CD4-positive, alpha-beta T cell (primary cell): ENCODE measurements around the gene TTLL8. TPM values are rescaled to one million over a fixed set of nuclear protein-coding genes. Genes with fewer than 3 reads are reported as not detected.
A peak's percentile ranks its signal among the peaks of the same experiment; 100 is the strongest.

ENCODE experiments used
- ATAC-seq: fragments of 200-7000 bp; cut with Tn5 transposase; one replicate; pipeline ENCODE4 v1.10.0; 2022; ENCODE audit warnings: mild to moderate bottlenecking; ENCODE audit not compliant: poor library complexity
- CTCF ChIA-PET: fragments of 350-600 bp; sonication (Branson Sonifier 250); formaldehyde crosslinking; loops from one replicate; lab custom pipeline; 2021; ENCODE audit warnings: antibody characterized with exemption, inconsistent platforms; lab: Charles Lee
- POLR2A ChIA-PET: fragments of 350-600 bp; sonication (Branson Sonifier 250); formaldehyde crosslinking; loops from one replicate; lab custom pipeline; 2021; ENCODE audit warnings: antibody characterized with exemption, inconsistent platforms; lab: Charles Lee
- DNase-seq, 14 experiments: peaks; one replicate each; pipeline ENCODE4 v3.0.0-alpha.2; 2013 to 2020; ENCODE audit warnings: mixed read lengths in 2 of 14
- H3K27ac ChIP-seq, 2 donors: one replicate each; pipeline versions ENCODE4 v1.5.1 to v1.7.0; 2013; ENCODE audit warnings: low read length in 2 of 2, low read depth in 1 of 2, mild to moderate bottlenecking in 1 of 2
- H3K27me3 ChIP-seq, 2 experiments: 1 replicate in 1 of 2; 2 replicates in 1 of 2; pipeline versions ENCODE4 v1.6.1 to v1.7.0; 2013; ENCODE audit warnings: low read length in 2 of 2, control low read depth in 1 of 2, mild to moderate bottlenecking in 1 of 2, moderate library complexity in 1 of 2; ENCODE audit not compliant: insufficient read depth in 2 of 2, control insufficient read depth in 1 of 2
- H3K36me3 ChIP-seq: one replicate; pipeline ENCODE4 v1.6.1; 2013; ENCODE audit warnings: low read length, control low read depth; ENCODE audit not compliant: insufficient read depth
- H3K4me1 ChIP-seq: one replicate; pipeline ENCODE4 v1.6.1; 2013; ENCODE audit warnings: low read length, control low read depth; ENCODE audit not compliant: insufficient read depth
- H3K4me3 ChIP-seq: one replicate; pipeline ENCODE4 v1.5.1; 2013; ENCODE audit warnings: mild to moderate bottlenecking, low read length, moderate library complexity
- H3K9me3 ChIP-seq, 2 experiments: 1 replicate in 1 of 2; 2 replicates in 1 of 2; pipeline versions ENCODE4 v1.6.1 to v1.7.0; 2013; ENCODE audit warnings: low read length in 2 of 2, mild to moderate bottlenecking in 2 of 2, control low read depth in 1 of 2, moderate library complexity in 1 of 2; ENCODE audit not compliant: control insufficient read depth in 1 of 2, insufficient read depth in 1 of 2
- H3K27ac Mint-ChIP-seq: one replicate; pipeline ENCODE4 v1.8.0; 2020; ENCODE audit warnings: mixed read lengths
- H3K27me3 Mint-ChIP-seq: one replicate; pipeline ENCODE4 v1.8.0; 2021; ENCODE audit warnings: mixed read lengths
- H3K36me3 Mint-ChIP-seq: one replicate; pipeline ENCODE4 v1.8.0; 2021; ENCODE audit warnings: low read depth, mixed read lengths
- H3K4me1 Mint-ChIP-seq: one replicate; pipeline ENCODE4 v1.8.0; 2021; ENCODE audit warnings: low read depth, mixed read lengths
- H3K4me3 Mint-ChIP-seq: one replicate; pipeline ENCODE4 v1.8.0; 2020; ENCODE audit warnings: mild to moderate bottlenecking, mixed read lengths
- H3K9me3 Mint-ChIP-seq: one replicate; pipeline ENCODE4 v1.8.0; 2020; ENCODE audit warnings: mixed read lengths
- CTCF ChIP-seq: fragments of 200-600 bp; IDR thresholded peaks from one replicate; pipeline ENCODE4 v1.8.0; 2022; ENCODE audit warnings: antibody characterized with exemption, mild to moderate bottlenecking
- intact Hi-C, 2 experiments: fragments of 100-400 bp; cut with DNase I in 1 of 2; cut with micrococcal nuclease in 1 of 2; formaldehyde crosslinking; loops; one replicate each; pipeline versions ENCODE4 v1.15.1 to v1.9.0; 2023 to 2025; cut with DNase I, micrococcal nuclease
- total RNA-seq, 174 experiments: library from RNA in 2 of 174; stranded (reverse) in 2 of 174; gene quantifications; one replicate each; pipeline ENCODE4 v1.2.3 and lab custom pipeline; 2021 to 2026

The TTLL8 gene
- total RNA-seq, 2 experiments from 2014 or later: not detected

GRCh38 chr22:50074056-50074455 lies 16.0 kb upstream of the TTLL8 start:
- CTCF ChIA-PET: no interaction called here
- intact Hi-C loops: no loop called here
- no peaks in the 10 kb centered on the region for H3K27me3 Mint-ChIP-seq
- Histone ChIP-seq H3K36me3 (no peaks in the 10 kb centered on the region), H3K27ac (no peak overlapping the region), H3K4me3 (no peak overlapping the region), H3K27me3 (no peaks in the 10 kb centered on the region), H3K9me3 (no peaks in the 10 kb centered on the region), H3K4me1 (no peaks in the 10 kb centered on the region)
- H3K4me3 Mint-ChIP-seq: no peak overlapping the region
- ATAC-seq (no peak), DNase-seq (no peak)
- no peaks in the 10 kb centered on the region for H3K36me3 Mint-ChIP-seq
- H3K4me1 Mint-ChIP-seq: no peaks in the 10 kb centered on the region
- no peak for TF ChIP-seq CTCF
- POLR2A ChIA-PET: no interaction called here
- H3K9me3 Mint-ChIP-seq: no peaks in the 10 kb centered on the region
- no peak overlapping the region for H3K27ac Mint-ChIP-seq

GRCh38 chr22:50072714-50073538 lies 14.8 kb upstream of the TTLL8 start:
- H3K27me3 Mint-ChIP-seq: no peaks in the 10 kb centered on the region
- H3K36me3 ChIP-seq: no peaks in the 10 kb centered on the region
- no peaks in the 10 kb centered on the region for H3K4me1 Mint-ChIP-seq
- H3K27ac ChIP-seq: no peak overlapping the region
- no peak overlapping the region for H3K4me3 ChIP-seq
- H3K27ac Mint-ChIP-seq: no peak overlapping the region
- no peak overlapping the region for H3K4me3 Mint-ChIP-seq
- H3K4me1 ChIP-seq: no peaks in the 10 kb centered on the region
- H3K9me3 ChIP-seq: no peaks in the 10 kb centered on the region
- DNase-seq (peak in 1 of 14 experiments; percentile 16), ATAC-seq (no peak)
- ChIA-PET POLR2A (no interaction called here), CTCF (no interaction called here)
- no peaks in the 10 kb centered on the region for H3K9me3 Mint-ChIP-seq
- no peaks in the 10 kb centered on the region for H3K27me3 ChIP-seq
- no peaks in the 10 kb centered on the region for H3K36me3 Mint-ChIP-seq
- intact Hi-C loops: no loop called here
- TF ChIP-seq CTCF: no peak

- Mint-ChIP-seq H3K36me3 (no peaks in the 10 kb centered on the region), H3K4me1 (no peaks in the 10 kb centered on the region), H3K4me3 (no peak overlapping the region), H3K27ac (no peak overlapping the region), H3K9me3 (no peaks in the 10 kb centered on the region), H3K27me3 (no peaks in the 10 kb centered on the region)
- intact Hi-C loops: no loop called here
- ChIA-PET CTCF (no interaction called here), POLR2A (no interaction called here)
- Histone ChIP-seq H3K9me3 (no peaks in the 10 kb centered on the region), H3K27me3 (no peaks in the 10 kb centered on the region), H3K36me3 (no peaks in the 10 kb centered on the region), H3K4me1 (no peaks in the 10 kb centered on the region), H3K4me3 (no peak overlapping the region), H3K27ac (no peak overlapping the region)
- ATAC-seq: no peak
- no peak for DNase-seq
- no peak for TF ChIP-seq CTCF
Observed at GRCh38 chr22:50072167-50072555, 14.1 kb upstream of the TTLL8 start.
